Vein endothelial cell (primary cell): ENCODE data around the gene GOLIM4. TPM values are rescaled to one million over a fixed set of nuclear protein-coding genes. Genes with fewer than 3 reads are reported as not detected.

Experiments used
- total RNA-seq: library from RNA; depleted of rRNA; stranded (reverse); fragments of >200 nt; gene quantifications from 2 replicates; pipeline ENCODE4 v1.2.3, GENCODE V29; 2012

GOLIM4 gene
- 34.0 and 38.7 TPM in 2 replicates for total RNA-seq

DNA sequence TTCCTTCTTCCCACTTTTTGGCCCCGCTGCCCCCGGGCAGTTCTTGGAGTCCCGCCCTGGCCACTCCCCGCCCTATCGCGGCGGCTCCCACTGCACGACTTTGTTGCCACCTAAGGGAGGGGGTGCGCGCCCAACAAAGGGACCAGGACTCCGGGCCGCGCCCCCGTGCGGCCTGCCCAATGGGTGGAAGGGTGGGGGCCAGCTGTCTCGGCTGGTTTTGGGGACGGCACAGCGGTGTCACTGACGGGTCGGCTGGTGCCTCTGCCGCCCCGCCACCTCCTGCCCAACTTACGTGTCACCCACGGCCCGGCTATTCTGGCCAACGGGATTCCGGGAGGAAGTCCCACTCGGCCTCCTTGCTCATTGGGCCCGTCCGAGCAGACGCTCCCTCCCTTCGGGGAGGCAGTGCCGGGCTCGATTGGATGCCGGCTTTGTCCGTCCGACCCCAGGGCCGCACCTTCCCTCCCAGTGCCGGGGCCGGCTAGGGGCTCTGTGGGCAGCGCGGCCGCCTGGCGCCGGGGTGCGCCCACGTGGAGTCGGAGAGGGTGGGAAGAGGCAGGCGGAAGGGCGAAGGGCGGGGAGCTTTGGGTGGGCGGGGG lies at the start of gene GOLIM4:
Gene GOLIM4, minus strand, starts transcription at position 314 of the 599 bp plus-strand sequence. CDS start 639 bp downstream, outside the sequence.

